Keratinocyte (primary cell): Measurements from ENCODE around the gene KCNJ1.

ENCODE experiments used
- EZH2 ChIP-seq: IDR thresholded peaks from one replicate; pipeline ENCODE4 v1.6.1; 2012; ENCODE audit warnings: inconsistent platforms, mild to moderate bottlenecking, low read length, moderate library complexity
- TF ChIP-seq, protein P1 (sequence below), 3 experiments: IDR thresholded peaks in 1 of 3; conservative IDR thresholded peaks in 1 of 3; optimal IDR thresholded peaks in 1 of 3; 2 replicates in 2 of 3; 3 replicates in 1 of 3; pipeline versions ENCODE3 to v1.5.1; 2011; ENCODE audit warnings: low read length in 3 of 3, mild to moderate bottlenecking in 3 of 3, moderate library complexity in 2 of 3, control low read depth in 1 of 3, inconsistent platforms in 1 of 3; ENCODE audit not compliant: insufficient read depth in 2 of 3; ENCODE audit errors: extremely low read depth in 1 of 3

DNA sequence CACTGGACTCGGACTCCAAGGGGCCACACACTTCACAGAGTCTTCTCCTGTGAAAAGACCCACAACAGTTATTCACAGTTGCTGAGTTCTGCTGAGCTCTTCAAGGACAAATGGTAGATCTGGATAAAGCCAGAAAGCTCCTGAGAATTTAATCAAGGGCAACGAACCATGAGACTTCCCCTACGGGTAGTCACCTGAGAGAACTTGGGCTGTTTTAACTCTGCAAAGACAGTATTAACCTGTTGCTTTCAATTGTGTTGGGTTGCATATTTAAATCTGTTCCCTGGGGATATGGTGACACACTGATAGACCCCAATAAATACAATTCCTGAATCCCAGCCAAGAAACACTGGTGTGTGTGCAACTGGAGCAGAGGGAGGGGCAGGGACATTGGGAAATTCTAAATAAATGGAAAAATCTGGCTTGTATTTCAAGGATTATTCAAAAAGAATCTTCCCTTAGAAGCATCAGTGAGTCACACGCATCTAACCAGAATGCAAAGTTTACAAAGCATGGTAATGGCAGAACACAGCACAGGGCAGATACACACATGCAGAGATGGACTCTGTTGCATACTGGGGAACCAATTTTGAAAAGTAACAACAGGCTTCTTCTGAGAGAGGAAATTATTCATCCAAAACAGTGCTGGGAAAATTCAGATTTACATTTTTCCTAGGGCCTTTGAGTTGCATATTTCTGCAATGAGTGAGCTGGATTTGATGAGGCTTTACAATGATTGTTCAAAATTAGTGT lies 4.0 kb downstream of the KCNJ1 start:
- no peak for TF ChIP-seq EZH2
- TF ChIP-seq, protein P1, sequence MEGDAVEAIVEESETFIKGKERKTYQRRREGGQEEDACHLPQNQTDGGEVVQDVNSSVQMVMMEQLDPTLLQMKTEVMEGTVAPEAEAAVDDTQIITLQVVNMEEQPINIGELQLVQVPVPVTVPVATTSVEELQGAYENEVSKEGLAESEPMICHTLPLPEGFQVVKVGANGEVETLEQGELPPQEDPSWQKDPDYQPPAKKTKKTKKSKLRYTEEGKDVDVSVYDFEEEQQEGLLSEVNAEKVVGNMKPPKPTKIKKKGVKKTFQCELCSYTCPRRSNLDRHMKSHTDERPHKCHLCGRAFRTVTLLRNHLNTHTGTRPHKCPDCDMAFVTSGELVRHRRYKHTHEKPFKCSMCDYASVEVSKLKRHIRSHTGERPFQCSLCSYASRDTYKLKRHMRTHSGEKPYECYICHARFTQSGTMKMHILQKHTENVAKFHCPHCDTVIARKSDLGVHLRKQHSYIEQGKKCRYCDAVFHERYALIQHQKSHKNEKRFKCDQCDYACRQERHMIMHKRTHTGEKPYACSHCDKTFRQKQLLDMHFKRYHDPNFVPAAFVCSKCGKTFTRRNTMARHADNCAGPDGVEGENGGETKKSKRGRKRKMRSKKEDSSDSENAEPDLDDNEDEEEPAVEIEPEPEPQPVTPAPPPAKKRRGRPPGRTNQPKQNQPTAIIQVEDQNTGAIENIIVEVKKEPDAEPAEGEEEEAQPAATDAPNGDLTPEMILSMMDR (optimal IDR thresholded peaks at IDR 0.05 in 1 of 3, IDR thresholded peaks at IDR 0.05 in 1 of 3, conservative IDR thresholded peaks at IDR 0.05 in 1 of 3; ENCODE audit: extremely low read depth in 1 of 3, insufficient read depth in 2 of 3, low read length in 3 of 3), result no peak
